Fibroblast of gingiva (primary cell): ENCODE data around the gene LRRC51.
A peak's percentile ranks its signal among the peaks of the same experiment; 100 is the strongest.
"Not testable (repeated sequence)": the region's sequence is repeated elsewhere in the genome, so short reads cannot be mapped to it uniquely, and the experiment has no call there.

Experiments
- DNase-seq: peaks from one replicate; pipeline ENCODE4 v3.0.0-alpha.2; 2011; ENCODE audit warnings: low read depth

Gene LRRC51

GRCh38 chr11:72139500-72139899 is 58.9 kb downstream of the LRRC51 start:
- DNase-seq: no peak

- no peak for DNase-seq
These were observed 60.0 kb downstream of the LRRC51 start for GRCh38 chr11:72140661-72141060.

GRCh38 chr11:72141066-72141465 is 60.4 kb downstream of the LRRC51 start:
- peak; percentile 76 for DNase-seq

- DNase-seq: not testable (repeated sequence)
These were observed 61.4 kb downstream of the LRRC51 start for GRCh38 chr11:72142086-72142485.

- DNase-seq: not testable (repeated sequence)
These were observed 61.9 kb downstream of the LRRC51 start for GRCh38 chr11:72142543-72142942.

GRCh38 chr11:72144807-72145565 is 64.3 kb downstream of the LRRC51 start:
- DNase-seq: peak; percentile 60
